Nephron progenitor cell (in vitro differentiated cells): Measurements from ENCODE around the gene PTK7.
"Not testable (repeated sequence)": the region's sequence is repeated elsewhere in the genome, so short reads cannot be mapped to it uniquely, and the experiment has no call there.

Experiments
- DNase-seq: peaks from one replicate; pipeline ENCODE4 v3.0.0; 2021
- H3K27ac Mint-ChIP-seq: 2 replicates; pipeline ENCODE4 v1.8.0; 2021; ENCODE audit warnings: mild to moderate bottlenecking, moderate library complexity, mixed read lengths
- H3K27me3 Mint-ChIP-seq: 2 replicates; pipeline ENCODE4 v1.8.0; 2021; ENCODE audit warnings: mild to moderate bottlenecking, low read depth, mixed read lengths; ENCODE audit not compliant: poor library complexity
- H3K36me3 Mint-ChIP-seq: 2 replicates; pipeline ENCODE4 v1.8.0; 2021; ENCODE audit warnings: low read depth, mixed read lengths
- H3K4me1 Mint-ChIP-seq: 2 replicates; pipeline ENCODE4 v1.8.0; 2021; ENCODE audit warnings: mixed read lengths
- H3K4me3 Mint-ChIP-seq: 2 replicates; pipeline ENCODE4 v1.8.0; 2021; ENCODE audit warnings: mild to moderate bottlenecking, moderate library complexity, mixed read lengths
- H3K9me3 Mint-ChIP-seq: 2 replicates; pipeline ENCODE4 v1.8.0; 2021; ENCODE audit warnings: mild to moderate bottlenecking, moderate library complexity, mixed read lengths
- CTCF ChIP-seq: fragments of 200-600 bp; sonication (generic); IDR thresholded peaks from 2 replicates; pipeline ENCODE4 v1.5.0; 2021; ENCODE audit warnings: antibody characterized with exemption

Gene PTK7

GRCh38 chr6:43113431-43114260 is 37.5 kb downstream of the PTK7 start:
- no peak overlapping the region for H3K4me3 Mint-ChIP-seq
- DNase-seq = no peak
- H3K27me3 Mint-ChIP-seq = no peaks in the 10 kb centered on the region
- H3K36me3 Mint-ChIP-seq = peaks cover 9% of the 10 kb centered on the region
- peaks cover 52% of the 10 kb centered on the region for H3K4me1 Mint-ChIP-seq
- no peak for TF ChIP-seq CTCF
- H3K27ac Mint-ChIP-seq = peak overlapping the region; percentile 93
- no peaks in the 10 kb centered on the region for H3K9me3 Mint-ChIP-seq

GRCh38 chr6:43115365-43115764 is 39.3 kb downstream of the PTK7 start:
- H3K27ac Mint-ChIP-seq = peak overlapping the region; percentile 42
- TF ChIP-seq CTCF = no peak
- no peaks in the 10 kb centered on the region for H3K27me3 Mint-ChIP-seq
- no peak for DNase-seq
- H3K4me3 Mint-ChIP-seq = no peak overlapping the region
- H3K9me3 Mint-ChIP-seq = no peaks in the 10 kb centered on the region
- H3K36me3 Mint-ChIP-seq = peaks cover 6% of the 10 kb centered on the region
- peaks cover 61% of the 10 kb centered on the region for H3K4me1 Mint-ChIP-seq

- not testable (repeated sequence) for H3K27me3 Mint-ChIP-seq
- peaks cover 65% of the 10 kb centered on the region for H3K4me1 Mint-ChIP-seq
Observed at GRCh38 chr6:43117466-43117865, 41.4 kb downstream of the PTK7 start.

GRCh38 chr6:43119482-43119881 is 43.4 kb downstream of the PTK7 start:
- Mint-ChIP-seq H3K4me3 (no peak overlapping the region), H3K27me3 (peaks cover 2% of the 10 kb centered on the region), H3K36me3 (peaks cover 6% of the 10 kb centered on the region), H3K27ac (peak overlapping the region; percentile 49), H3K9me3 (no peaks in the 10 kb centered on the region), H3K4me1 (peaks cover 64% of the 10 kb centered on the region)
- DNase-seq = no peak
- TF ChIP-seq CTCF = no peak

More at GRCh38 chr6:43117466-43117865, 41.4 kb downstream of the PTK7 start:
- H3K9me3 Mint-ChIP-seq, H3K4me3 Mint-ChIP-seq, DNase-seq, H3K36me3 Mint-ChIP-seq: not testable (repeated sequence)
- H3K27ac Mint-ChIP-seq = peak overlapping the region; percentile 43

- peaks cover 62% of the 10 kb centered on the region for H3K4me1 Mint-ChIP-seq
- peaks cover 6% of the 10 kb centered on the region for H3K36me3 Mint-ChIP-seq
- H3K9me3 Mint-ChIP-seq = no peaks in the 10 kb centered on the region
- H3K27me3 Mint-ChIP-seq = peaks cover 2% of the 10 kb centered on the region
- peak overlapping the region; percentile 73 for H3K27ac Mint-ChIP-seq
- DNase-seq = no peak
- no peak for TF ChIP-seq CTCF
- H3K4me3 Mint-ChIP-seq = no peak overlapping the region
Observed at GRCh38 chr6:43120101-43120763, 44.1 kb downstream of the PTK7 start.

GRCh38 chr6:43120944-43121913 is 45.1 kb downstream of the PTK7 start:
- no peak for DNase-seq
- H3K27ac Mint-ChIP-seq = peak overlapping the region; percentile 73
- TF ChIP-seq CTCF = no peak
- peaks cover 6% of the 10 kb centered on the region for H3K36me3 Mint-ChIP-seq
- H3K4me1 Mint-ChIP-seq = peaks cover 67% of the 10 kb centered on the region
- H3K27me3 Mint-ChIP-seq = peaks cover 2% of the 10 kb centered on the region
- H3K9me3 Mint-ChIP-seq = no peaks in the 10 kb centered on the region
- no peak overlapping the region for H3K4me3 Mint-ChIP-seq
